Brain microvascular endothelial cell (primary cell): ENCODE data around the gene HTR3D.
A peak's percentile ranks its signal among the peaks of the same experiment; 100 is the strongest.
"Not testable (repeated sequence)": the region's sequence is repeated elsewhere in the genome, so short reads cannot be mapped to it uniquely, and the experiment has no call there.

Experiments
- DNase-seq: peaks from one replicate; pipeline ENCODE4 v3.0.0-alpha.2; 2020
- H3K27ac ChIP-seq: fragments of 250-450 bp; sonication (Bioruptor Pico); 2 replicates; pipeline ENCODE4 v1.5.1; 2020; ENCODE audit warnings: mild to moderate bottlenecking, moderate library complexity
- H3K27me3 ChIP-seq: fragments of 250-450 bp; sonication (Bioruptor Pico); replicated peaks from 2 replicates; pipeline ENCODE4 v1.5.1; 2020; ENCODE audit warnings: mild to moderate bottlenecking
- H3K36me3 ChIP-seq: fragments of 250-450 bp; sonication (Bioruptor Pico); replicated peaks from 2 replicates; pipeline ENCODE4 v1.5.1; 2020; ENCODE audit warnings: mild to moderate bottlenecking
- H3K4me3 ChIP-seq: 2 replicates; pipeline ENCODE4 v1.5.1; 2011; ENCODE audit warnings: low read depth, mild to moderate bottlenecking, control low read depth, low read length, moderate library complexity
- CTCF ChIP-seq: IDR thresholded peaks from 2 replicates; pipeline ENCODE4 v1.5.1; 2011; ENCODE audit warnings: low read depth, mild to moderate bottlenecking, moderate library complexity, low read length, control low read depth, inconsistent platforms; ENCODE audit errors: missing control alignments
- in situ Hi-C: cut with HindIII; loops from 2 replicates; pipeline ENCODE4 v1.10.0; 2017; ENCODE audit warnings: low sequenced_read_pairs, low pct_ligation_motif_present

HTR3D gene

GRCh38 chr3:184003187-184003967 lies 28.2 kb upstream of the HTR3D start:
- H3K36me3 ChIP-seq, result no peaks in the 10 kb centered on the region
- no peaks in the 10 kb centered on the region for H3K27me3 ChIP-seq
- TF ChIP-seq CTCF, result no peak
- peak overlapping the region; percentile 10 for H3K27ac ChIP-seq
- DNase-seq, result peak; percentile 13
- in situ Hi-C loops, result no loop called here
- no peak overlapping the region for H3K4me3 ChIP-seq

GRCh38 chr3:184004476-184004875 lies 27.1 kb upstream of the HTR3D start:
- in situ Hi-C loops, result no loop called here
- H3K27ac ChIP-seq, result no peak overlapping the region
- no peak for TF ChIP-seq CTCF
- H3K27me3 ChIP-seq, result no peaks in the 10 kb centered on the region
- H3K4me3 ChIP-seq, result no peak overlapping the region
- peaks cover 5% of the 10 kb centered on the region for H3K36me3 ChIP-seq
- no peak for DNase-seq

- no peak overlapping the region for H3K4me3 ChIP-seq
- peaks cover 5% of the 10 kb centered on the region for H3K36me3 ChIP-seq
- no peak for TF ChIP-seq CTCF
- H3K27me3 ChIP-seq, result no peaks in the 10 kb centered on the region
- in situ Hi-C loops, result no loop called here
- H3K27ac ChIP-seq, result no peak overlapping the region
- DNase-seq, result peak; percentile 12
Observed at GRCh38 chr3:184005941-184006507, 25.5 kb upstream of the HTR3D start.

- H3K4me3 ChIP-seq, DNase-seq, H3K36me3 ChIP-seq, H3K27ac ChIP-seq, H3K27me3 ChIP-seq, in situ Hi-C loops: not testable (repeated sequence)
Observed at GRCh38 chr3:184007143-184007813, 24.3 kb upstream of the HTR3D start.

- H3K4me3 ChIP-seq, result no peak overlapping the region
- H3K27ac ChIP-seq, result no peak overlapping the region
- no peak for DNase-seq
- no peak for TF ChIP-seq CTCF
- in situ Hi-C loops, result no loop called here
- H3K27me3 ChIP-seq, result no peaks in the 10 kb centered on the region
- H3K36me3 ChIP-seq, result peaks cover 5% of the 10 kb centered on the region
Observed at GRCh38 chr3:184008161-184008560, 23.4 kb upstream of the HTR3D start.

GRCh38 chr3:184011230-184011876 lies 20.2 kb upstream of the HTR3D start:
- peaks cover 9% of the 10 kb centered on the region for H3K36me3 ChIP-seq
- no peaks in the 10 kb centered on the region for H3K27me3 ChIP-seq
- H3K4me3 ChIP-seq, result no peak overlapping the region
- TF ChIP-seq CTCF, result no peak
- in situ Hi-C loops, result no loop called here
- H3K27ac ChIP-seq, result no peak overlapping the region
- no peak for DNase-seq
